Activated naive CD8-positive, alpha-beta T cell treated with anti-CD3 and anti-CD28 coated beads, Interleukin-2, amount 50 U/mL, for 16 hours (primary cell): Measurements from ENCODE around the gene PTGFRN.
"Not testable (repeated sequence)": the region's sequence is repeated elsewhere in the genome, so short reads cannot be mapped to it uniquely, and the experiment has no call there.

ENCODE experiments used
- DNase-seq: peaks from one replicate; pipeline ENCODE4 v3.0.0-alpha.2; 2020; ENCODE audit warnings: low read depth, low spot score

The PTGFRN gene

DNA sequence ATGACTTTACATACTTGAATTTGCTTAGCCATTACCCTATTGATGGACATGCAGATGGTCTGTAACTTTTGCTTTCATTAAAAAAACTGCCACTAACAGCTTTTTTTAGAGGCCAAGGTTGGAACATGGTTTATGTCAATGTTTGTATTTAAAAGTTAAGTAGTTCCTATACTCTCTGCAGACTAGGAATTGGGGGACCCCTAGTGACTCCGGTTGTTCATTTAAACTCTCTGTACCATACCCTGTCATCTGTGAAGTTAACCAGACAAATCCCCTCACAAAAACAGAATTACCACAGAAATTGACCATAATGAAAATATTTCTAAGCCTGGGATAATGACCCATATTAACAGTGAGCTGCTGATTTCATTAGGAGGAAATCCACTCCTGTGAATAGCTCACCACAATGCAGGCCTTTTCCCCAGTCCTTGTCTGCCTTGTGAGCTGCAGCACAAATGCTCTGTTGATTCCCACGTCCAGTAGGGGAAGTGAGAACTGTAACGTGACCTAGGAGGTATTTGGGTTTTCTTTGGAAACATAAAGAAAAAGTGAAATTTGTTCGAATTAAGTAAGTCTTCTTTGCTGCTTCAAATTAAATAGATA, 61.6 kb downstream of the PTGFRN start:
- no peak for DNase-seq

DNA sequence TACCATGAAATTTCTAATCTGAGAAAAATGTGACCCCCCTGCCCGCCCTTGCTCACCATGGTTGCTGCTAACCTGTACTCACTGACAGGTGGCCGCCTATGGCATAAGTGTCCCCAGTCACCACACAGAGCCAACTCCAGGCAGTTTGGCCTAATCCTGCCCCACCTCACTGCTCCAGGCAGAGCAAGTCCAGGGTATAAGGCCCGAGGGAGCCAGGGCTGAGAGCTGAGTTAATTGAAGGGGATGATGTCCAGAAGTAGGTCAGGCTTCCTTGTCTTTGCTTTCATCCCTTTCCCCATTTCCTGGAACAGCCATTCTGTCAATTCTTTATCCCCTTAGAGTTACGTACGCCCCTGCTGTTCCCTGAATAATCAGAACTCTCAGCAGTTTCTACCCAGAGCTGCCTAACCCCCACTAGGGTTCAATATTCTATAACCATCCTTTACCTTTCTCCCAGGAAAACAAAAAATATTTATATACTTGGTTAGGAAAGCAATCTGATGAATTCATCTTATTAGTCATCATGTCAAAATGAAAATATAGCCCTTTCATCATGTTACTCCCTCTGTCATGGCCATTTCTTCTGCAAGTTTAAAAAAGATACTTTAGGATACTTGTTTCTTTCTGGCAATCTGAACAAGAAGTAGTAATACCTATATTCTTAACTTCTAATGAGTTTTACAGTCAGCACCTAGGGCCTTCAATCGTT, 62.4 kb downstream of the PTGFRN start:
- DNase-seq = no peak

DNA sequence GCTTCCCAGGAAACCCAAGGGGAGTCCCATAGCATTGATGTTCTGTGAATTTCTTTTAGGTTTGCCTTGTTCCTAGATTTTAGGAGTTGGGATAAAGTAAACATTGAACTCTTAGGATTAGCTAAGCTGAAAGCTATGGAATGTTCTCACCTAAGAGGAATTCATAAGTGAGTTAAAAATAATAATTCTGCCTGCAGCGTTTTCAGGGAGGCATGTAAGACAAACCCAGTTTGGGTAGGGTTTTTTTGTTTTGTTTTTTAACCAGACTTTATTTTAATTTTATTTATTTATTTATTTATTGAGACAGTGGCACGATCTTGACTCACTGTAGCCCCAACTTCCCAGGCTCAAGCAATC, 62.9 kb downstream of the PTGFRN start:
- DNase-seq = no peak

DNA sequence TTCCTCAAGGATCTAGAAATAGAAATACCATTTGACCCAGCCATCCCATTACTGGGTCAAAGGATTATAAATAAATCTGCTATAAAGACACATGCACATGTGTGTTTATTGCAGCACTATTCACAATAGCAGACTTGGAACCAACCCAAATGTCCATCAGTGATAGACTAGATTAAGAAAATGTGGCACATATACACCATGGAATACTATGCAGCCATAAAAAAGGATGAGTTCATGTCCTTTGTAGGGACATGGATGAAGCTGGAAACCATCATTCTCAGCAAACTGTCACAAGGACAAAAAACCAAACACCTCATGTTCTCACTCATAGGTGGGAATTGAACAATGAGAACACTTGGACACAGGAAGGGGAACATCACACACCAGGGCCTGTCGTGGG, 70.6 kb downstream of the PTGFRN start:
- not testable (repeated sequence) for DNase-seq

DNA sequence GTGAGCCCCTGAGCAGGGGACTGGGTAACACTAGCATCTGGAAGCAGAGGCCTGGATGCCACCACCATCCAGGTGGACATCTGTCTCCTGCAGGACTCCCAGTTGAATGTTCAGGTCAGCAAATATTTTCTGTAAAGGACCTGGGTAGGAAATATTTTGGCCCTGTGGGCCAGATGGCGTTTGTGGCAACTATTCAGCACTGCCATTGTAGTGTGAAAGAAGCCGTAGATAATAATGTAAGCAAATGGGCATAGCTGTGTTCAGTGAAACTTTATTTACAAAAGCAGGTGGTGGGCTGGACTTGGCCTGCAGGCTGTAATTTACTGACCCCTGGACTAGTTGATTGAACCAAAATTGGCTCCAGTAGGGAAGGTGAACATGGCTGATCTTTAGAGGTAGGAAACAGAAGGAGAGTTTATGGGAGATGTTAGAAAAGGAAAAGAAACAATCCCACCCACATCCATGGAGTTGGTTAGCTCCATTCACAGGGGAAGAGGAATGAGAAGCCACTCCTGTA, 71.9 kb downstream of the PTGFRN start:
- no peak for DNase-seq

DNA sequence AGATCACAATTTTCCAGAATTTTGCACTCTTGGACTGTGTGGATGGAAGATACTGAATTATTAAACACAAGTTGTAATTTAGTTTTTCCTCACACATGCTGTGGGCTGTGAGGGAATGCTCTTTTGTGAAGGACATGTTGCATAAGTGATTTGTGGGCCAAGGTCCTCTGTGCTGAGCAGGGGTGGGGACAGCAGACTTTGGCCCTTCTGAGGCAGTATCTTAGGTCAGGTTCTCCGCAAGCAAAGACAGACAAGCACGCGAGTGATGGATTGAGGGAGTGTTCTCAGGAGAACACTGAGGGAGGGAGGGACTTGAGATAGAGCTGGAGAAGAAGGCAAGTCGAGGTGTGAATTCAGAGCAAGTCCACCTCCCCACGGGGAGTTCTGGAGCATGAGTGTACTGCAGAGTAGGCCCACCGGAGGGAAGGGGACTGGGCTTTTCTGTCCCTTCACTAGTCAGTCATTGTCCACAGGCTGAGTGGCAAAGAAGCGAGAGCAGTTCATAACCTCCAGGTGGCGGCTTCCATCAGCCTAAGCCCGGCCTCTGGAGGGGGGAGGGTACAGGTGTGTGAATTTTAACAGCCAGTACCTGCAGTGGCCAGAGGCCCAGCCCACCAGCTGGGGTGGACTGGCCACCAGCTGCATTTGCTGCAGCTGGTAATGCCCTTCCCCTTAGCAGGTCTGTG, 72.7 kb downstream of the PTGFRN start:
- DNase-seq = no peak

DNA sequence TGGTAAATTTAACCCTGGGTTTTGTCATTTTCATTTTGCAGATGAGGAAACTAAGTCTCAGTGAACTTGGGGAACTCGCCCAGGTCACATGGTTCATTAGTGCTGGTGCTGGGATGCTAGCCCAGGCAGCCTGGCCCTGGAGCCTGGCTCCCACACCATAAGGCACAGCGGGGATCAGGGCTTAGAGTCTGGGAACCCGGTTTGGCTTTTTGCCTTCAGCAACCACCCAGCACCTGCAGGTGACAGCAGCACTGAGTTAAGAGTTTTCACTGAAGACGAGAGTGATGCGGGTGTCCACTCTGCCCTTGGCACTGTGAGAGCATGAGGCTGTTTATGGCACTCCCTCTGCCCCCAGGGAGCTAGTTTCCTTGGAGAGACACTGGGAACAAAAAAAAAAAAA, 73.4 kb downstream of the PTGFRN start:
- no peak for DNase-seq

DNA sequence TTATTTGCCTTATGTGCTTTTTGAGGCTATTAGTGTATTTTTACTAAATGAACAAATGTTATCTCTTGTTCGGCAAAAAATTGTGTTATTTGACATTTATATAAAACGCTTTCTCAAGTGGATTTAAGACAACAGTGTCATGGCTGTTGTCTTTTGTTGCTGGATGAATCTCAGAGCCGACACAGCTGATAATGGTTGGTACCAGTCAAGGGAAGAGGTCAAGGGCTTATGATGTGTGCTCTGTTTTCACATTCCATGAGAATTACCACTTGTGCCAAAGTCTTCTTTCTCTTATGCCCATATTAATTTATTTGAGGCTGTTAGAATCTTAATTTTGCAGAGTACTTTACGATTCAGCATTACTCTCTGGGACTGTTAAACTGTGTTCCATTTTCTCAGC, 74.0 kb downstream of the PTGFRN start:
- no peak for DNase-seq

DNA sequence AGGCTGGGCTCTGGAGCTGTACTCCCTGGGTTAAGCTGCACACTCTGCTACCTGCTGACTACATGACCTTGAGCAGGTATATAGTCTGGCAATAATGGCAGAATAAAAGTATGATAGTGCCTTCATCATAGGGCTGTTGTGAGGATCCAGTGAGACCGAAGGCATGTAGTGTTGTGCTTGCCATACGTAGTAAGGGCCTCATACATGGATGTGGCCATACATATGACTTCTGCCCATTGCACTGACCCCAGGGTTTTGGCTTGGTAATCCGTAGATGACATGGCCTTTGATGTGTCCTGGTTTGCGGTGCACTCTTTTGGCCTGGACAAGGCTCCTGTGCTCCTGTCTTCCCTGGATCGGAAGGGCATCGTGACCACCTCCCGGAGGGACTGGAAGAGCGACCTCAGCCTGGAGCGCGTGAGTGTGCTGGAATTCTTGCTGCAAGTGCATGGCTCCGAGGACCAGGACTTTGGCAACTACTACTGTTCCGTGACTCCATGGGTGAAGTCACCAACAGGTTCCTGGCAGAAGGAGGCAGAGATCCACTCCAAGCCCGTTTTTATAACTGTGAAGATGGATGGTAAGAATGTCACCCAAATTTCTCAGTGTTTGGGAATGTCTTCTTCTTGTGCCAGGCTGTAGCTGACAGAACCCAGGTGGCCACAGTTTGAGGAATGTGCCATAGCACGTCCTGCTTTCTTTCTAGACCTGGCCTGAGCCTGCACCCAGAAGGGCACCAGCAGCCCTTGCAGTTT, 74.9 kb downstream of the PTGFRN start:
- DNase-seq = no peak

DNA sequence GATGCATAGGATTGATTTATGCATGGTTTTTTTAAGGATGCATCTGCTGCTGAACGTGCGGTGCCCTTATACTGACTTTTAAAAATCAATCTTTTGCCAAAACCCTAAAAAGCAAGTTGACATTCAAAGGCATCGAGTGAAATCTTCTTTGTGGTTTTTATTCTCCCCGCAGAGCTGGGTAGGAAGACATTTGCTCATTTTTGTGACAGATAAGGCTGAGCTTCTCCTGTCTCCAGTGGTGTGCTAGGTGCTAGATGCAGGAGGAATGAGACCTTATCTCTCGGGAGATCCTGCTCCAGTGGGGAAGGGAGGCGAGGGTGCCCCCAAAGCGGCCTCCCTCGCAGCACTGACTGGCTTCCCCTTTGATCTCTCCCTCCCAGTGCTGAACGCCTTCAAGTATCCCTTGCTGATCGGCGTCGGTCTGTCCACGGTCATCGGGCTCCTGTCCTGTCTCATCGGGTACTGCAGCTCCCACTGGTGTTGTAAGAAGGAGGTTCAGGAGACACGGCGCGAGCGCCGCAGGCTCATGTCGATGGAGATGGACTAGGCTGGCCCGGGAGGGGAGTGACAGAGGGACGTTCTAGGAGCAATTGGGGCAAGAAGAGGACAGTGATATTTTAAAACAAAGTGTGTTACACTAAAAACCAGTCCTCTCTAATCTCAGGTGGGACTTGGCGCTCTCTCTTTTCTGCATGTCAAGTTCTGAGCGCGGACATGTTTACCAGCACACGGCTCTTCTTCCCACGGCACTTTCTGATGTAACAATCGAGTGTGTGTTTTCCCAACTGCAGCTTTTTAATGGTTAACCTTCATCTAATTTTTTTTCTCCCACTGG, 76.9 kb downstream of the PTGFRN start:
- DNase-seq = no peak

DNA sequence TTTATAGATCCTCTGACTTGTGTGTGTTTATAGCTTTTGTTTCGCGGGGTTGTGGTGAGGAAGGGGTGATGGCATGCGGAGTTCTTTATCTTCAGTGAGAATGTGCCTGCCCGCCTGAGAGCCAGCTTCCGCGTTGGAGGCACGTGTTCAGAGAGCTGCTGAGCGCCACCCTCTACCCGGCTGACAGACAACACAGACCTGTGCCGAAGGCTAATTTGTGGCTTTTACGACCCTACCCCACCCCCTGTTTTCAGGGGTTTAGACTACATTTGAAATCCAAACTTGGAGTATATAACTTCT, 77.5 kb downstream of the PTGFRN start:
- peak; percentile 49 for DNase-seq

DNA sequence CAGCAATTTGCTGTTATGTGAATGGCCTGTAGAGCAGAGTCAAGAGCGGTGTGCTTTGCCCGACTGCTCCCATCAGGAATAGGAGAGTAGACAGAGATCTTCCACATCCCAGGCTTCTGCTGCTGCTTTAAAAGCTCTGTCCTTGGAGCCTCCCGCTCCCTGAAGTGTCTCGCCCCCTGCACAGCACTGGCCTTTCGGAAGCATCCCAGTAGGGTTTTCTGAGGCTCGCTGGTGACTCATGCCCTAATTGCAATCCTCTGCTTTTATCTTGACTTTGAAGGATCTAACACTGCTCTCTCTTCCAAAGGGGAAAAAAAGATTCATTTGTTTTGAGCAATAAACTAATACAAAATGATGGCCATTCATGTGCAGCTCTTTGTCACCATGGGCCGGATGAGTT, 78.5 kb downstream of the PTGFRN start:
- no peak for DNase-seq

DNA sequence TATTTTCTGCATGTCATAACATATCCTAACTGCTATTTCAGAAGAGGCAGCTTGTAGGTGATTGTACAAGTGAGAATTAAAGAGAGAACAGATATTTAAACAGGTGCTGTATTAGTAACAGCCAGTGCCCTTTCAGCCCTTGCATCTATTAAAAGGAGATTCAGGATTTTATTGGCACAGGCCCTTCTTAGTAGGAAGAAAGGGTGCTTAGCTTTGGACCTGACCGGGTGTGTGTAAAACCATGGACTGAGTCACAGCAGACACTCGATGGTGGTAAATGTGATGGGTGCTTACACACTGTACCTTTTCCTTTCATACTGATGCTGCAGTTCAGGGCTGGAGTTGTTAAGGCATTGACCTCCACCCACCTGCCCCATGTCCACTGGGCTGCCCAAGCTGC, 79.2 kb downstream of the PTGFRN start:
- no peak for DNase-seq

DNA sequence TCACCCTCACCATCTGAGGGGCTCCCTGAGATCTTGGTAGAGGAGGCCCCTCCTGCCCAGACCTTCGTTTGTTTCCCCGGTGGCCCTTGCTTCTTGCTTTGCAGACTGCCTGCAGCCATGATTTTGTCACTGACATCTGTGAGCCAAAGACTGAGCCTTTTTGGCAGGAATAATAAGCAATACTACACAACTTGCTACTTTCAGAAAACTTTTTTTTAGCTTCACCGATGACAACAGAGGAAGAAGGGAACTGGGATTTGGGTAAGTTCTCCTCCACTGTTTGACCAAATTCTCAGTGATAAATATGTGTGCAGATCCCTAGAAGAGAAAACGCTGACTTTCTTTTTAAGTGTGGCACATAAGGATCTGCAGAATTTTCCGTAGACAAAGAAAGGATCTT, 80.1 kb downstream of the PTGFRN start:
- no peak for DNase-seq

DNA sequence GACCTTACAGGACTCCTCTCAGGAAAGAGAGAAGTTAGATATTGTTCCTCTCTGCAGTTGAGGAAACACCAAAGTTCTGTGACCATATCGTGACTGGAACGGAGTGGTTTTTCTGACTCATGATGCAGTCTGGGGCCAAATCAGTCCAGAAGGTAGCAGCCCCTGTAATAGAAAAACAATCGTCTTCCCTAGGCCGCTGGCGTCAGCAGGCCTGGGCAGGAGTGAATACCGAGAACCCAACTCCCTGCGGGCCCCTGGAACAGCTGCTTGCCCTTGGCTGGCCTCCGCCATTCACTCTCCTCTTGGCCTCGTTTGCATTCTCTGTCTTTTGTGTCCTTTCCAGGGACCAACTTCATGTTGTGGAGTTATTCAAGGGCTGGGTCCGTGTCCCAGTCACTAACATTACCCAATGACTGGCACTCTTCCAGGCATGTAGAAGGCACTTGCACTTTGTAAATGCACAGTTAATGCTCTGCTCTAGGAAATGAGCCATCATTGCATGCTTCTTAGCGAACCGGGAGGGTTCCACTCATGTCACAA, 81.0 kb downstream of the PTGFRN start:
- DNase-seq = no peak

DNA sequence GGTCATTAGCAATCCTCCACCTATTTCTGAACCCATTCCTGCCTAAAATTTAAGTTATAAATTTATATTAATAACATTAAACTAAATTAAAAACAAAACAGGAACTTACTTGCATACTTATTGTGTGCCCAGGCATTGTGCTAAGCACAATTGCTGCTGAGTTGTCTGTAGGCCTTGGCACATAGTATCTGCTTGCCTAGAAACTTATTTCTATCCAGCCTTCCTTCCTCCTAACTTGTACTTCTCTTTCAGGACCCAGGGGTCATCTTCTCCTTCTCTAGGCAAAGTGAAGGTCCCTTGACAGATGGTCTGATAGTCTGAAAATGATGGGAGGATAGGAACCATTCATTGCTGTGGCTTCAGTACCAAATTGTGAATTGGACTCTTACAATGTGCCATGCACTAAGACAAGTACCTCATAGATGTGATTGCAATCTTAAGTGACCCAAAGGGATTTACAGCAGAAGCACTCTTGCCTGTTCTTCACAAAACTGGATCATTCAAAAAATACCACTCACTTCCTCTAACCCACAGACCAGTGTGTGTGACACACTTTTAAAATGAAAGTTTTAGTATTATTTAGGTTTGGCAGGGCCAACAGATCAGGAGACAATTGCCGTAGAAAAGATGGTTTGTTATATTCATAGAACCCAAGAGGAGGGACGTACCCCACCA, 81.6 kb downstream of the PTGFRN start:
- no peak for DNase-seq

DNA sequence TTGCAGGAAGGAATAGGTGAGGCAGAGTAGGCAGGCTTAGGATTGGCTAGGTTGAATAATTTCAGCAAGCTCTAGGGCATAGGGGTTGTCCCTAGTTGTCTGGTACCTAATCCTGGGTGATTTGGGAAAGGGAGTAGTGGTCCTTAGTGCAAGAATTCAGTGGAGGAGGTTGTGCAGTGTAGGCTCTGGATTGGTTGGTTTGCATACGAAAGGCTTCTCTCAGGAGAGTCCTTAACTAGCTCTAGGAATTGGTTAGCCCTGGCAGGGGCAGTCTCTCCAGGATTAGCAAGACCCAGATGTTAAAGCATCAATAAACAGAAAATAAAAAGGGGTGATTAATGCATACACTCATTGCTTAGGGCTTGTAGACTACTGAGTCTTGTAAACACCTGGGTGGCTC, 82.2 kb downstream of the PTGFRN start:
- no peak for DNase-seq

DNA sequence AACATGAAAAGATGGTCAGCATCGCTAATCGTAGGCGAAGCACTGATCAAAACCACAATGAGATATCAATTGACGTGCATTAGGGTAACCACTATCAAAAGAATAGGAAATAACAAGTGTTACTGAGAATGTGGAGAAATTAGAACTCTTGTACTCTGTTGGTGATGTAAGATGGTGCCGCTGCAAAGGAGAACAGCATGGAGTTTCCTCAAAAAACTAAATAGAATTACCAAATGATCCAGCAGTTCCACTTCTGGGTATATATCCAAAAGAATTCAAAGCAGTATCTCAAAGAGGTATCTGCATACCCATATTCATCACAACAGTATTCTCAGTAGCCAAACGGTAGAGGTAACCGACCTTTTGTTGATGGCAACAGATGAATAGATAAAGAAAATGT, 83.6 kb downstream of the PTGFRN start:
- DNase-seq = no peak

DNA sequence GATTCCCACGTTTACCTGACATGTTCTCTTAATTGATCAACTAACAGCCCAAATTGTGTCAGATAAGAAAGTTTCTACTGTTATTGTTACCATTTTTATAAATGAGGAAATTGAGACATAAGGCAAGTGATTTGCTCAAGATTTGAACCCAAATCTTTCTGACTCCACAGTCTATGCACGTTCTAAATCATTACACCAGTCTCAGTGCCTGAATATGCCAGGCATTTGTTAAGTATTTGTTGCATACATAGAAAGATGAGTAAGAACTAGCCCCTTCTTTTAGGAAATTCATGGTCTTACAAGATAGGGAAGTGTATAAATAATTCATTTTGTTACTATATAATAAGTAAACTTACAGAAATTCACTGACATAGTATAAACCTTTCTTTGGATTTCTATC, 84.7 kb downstream of the PTGFRN start:
- no peak for DNase-seq

DNA sequence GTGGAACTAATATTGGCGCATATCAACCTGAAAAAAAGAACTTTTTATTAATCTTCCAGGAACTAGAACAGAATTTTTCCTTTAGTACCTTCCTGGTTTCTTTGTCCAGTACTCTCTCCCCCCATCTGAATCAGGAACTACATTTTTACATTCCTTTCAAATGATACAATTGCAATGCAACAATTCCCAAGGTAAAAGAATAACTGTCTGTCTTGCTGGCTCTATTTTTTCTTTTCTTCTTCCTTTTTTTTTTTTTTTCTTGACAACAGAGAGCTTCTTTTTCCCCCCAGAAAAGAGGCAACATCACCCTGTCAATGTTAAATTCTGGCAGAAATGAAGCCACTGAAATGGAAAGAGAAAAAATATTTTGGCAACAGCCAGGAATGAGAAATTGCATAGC, 87.3 kb downstream of the PTGFRN start:
- DNase-seq = no peak

DNA sequence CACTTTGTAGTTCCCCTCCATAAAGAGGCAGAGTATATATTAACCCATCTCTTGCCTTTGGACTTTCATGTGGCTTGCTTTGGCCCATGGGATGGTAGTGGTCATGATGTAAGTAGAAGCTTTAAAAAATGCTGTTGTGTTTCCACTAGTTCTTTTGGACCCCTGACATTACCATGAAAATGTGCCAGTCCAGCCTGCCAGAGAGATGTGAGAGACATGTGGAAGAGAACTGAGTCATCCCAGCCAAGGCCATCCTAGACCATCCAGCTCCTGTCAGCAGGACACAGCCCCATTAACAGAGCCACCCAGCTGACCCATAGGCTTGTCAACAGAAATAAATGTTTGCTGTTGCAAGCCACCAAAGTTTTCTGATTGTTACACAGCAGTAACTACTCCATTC, 87.9 kb downstream of the PTGFRN start:
- no peak for DNase-seq
